Liver (tissue), 9 donors: ENCODE results near the gene ZFAND2B. TPM values are rescaled to one million over a fixed set of nuclear protein-coding genes. Genes with fewer than 3 reads are reported as not detected.

ENCODE experiments used
- DNase-seq: peaks from one replicate; pipeline ENCODE4 v3.0.0-alpha.2; 2017; ENCODE audit warnings: low spot score
- H3K27ac ChIP-seq, 2 donors: one replicate each; pipeline ENCODE4 v1.7.0; 2013; ENCODE audit warnings: inconsistent platforms in 2 of 2, low read length in 2 of 2, control low read depth in 1 of 2, low read depth in 1 of 2, mild to moderate bottlenecking in 1 of 2
- H3K27me3 ChIP-seq, 4 donors: one replicate each; pipeline versions ENCODE4 v1.6.1 to v1.7.0; 2013; ENCODE audit warnings: low read length in 3 of 4, inconsistent platforms in 1 of 4, mild to moderate bottlenecking in 1 of 4, moderate library complexity in 1 of 4; ENCODE audit not compliant: control insufficient read depth in 4 of 4, insufficient read depth in 4 of 4
- H3K36me3 ChIP-seq, 4 donors: one replicate each; pipeline versions ENCODE4 v1.6.1 to v1.7.0; 2013; ENCODE audit warnings: low read length in 3 of 4, mild to moderate bottlenecking in 3 of 4, low read depth in 1 of 4, moderate library complexity in 1 of 4; ENCODE audit not compliant: control insufficient read depth in 4 of 4, insufficient read depth in 3 of 4
- H3K4me1 ChIP-seq, 4 donors: one replicate each; pipeline versions ENCODE4 v1.6.1 to v1.7.0; 2013; ENCODE audit warnings: low read length in 3 of 4, mild to moderate bottlenecking in 3 of 4, moderate library complexity in 1 of 4; ENCODE audit not compliant: control insufficient read depth in 4 of 4, insufficient read depth in 4 of 4
- H3K4me3 ChIP-seq, 3 donors: one replicate each; pipeline versions ENCODE4 v1.6.1 to v1.7.0; 2013; ENCODE audit warnings: low read length in 3 of 3, control low read depth in 1 of 3, low read depth in 1 of 3, mild to moderate bottlenecking in 1 of 3
- H3K9ac ChIP-seq, 2 donors: one replicate each; pipeline ENCODE4 v1.7.0; 2013; ENCODE audit warnings: low read length in 2 of 2, mild to moderate bottlenecking in 2 of 2, moderate library complexity in 2 of 2, control low read depth in 1 of 2, low read depth in 1 of 2
- H3K9me3 ChIP-seq, 4 donors: one replicate each; pipeline versions ENCODE4 v1.6.1 to v1.7.0; 2013; ENCODE audit warnings: low read length in 3 of 4; ENCODE audit not compliant: control insufficient read depth in 4 of 4
- EGR1 ChIP-seq, 2 donors: IDR thresholded peaks; 2 replicates each; pipeline ENCODE4 v1.6.1; 2016 to 2018; ENCODE audit warnings: antibody characterized with exemption in 2 of 2, low read depth in 2 of 2
- FOXA1 ChIP-seq: IDR thresholded peaks from 2 replicates; pipeline ENCODE4 v1.6.1; 2016; ENCODE audit warnings: antibody characterized with exemption
- FOXA2 ChIP-seq: IDR thresholded peaks from 2 replicates; pipeline ENCODE4 v1.6.1; 2016; ENCODE audit warnings: antibody characterized with exemption
- GABPA ChIP-seq, 2 donors: IDR thresholded peaks in 1 of 2; conservative IDR thresholded peaks in 1 of 2; 2 replicates each; pipeline ENCODE4 v1.6.1; 2016; ENCODE audit warnings: antibody characterized with exemption in 2 of 2, mild to moderate bottlenecking in 1 of 2, moderate library complexity in 1 of 2
- HNF4A ChIP-seq, 2 donors: conservative IDR thresholded peaks; 2 replicates each; pipeline ENCODE4 v1.6.1; 2016; ENCODE audit warnings: antibody characterized with exemption in 2 of 2, mild to moderate bottlenecking in 2 of 2
- HNF4G ChIP-seq: IDR thresholded peaks from 2 replicates; pipeline ENCODE4 v1.6.1; 2016; ENCODE audit warnings: antibody characterized with exemption
- JUND ChIP-seq, 2 donors: IDR thresholded peaks; 2 replicates each; pipeline ENCODE4 v1.6.1; 2016; ENCODE audit warnings: antibody characterized with exemption in 2 of 2
- NR2F2 ChIP-seq: IDR thresholded peaks from 2 replicates; pipeline ENCODE4 v1.6.1; 2016; ENCODE audit warnings: antibody characterized with exemption
- RAD21 ChIP-seq, 2 donors: IDR thresholded peaks; 2 replicates each; pipeline ENCODE4 v1.6.1; 2016; ENCODE audit warnings: antibody characterized with exemption in 2 of 2, mild to moderate bottlenecking in 2 of 2
- RXRA ChIP-seq, 2 donors: IDR thresholded peaks; 2 replicates each; pipeline ENCODE4 v1.6.1; 2017 to 2018; ENCODE audit warnings: antibody characterized with exemption in 2 of 2, mild to moderate bottlenecking in 1 of 2
- SP1 ChIP-seq: IDR thresholded peaks from 2 replicates; pipeline ENCODE4 v1.6.1; 2018; ENCODE audit warnings: antibody characterized with exemption, mild to moderate bottlenecking
- TAF1 ChIP-seq: conservative IDR thresholded peaks from 2 replicates; pipeline ENCODE4 v1.6.1; 2016; ENCODE audit warnings: antibody characterized with exemption, mild to moderate bottlenecking
- YY1 ChIP-seq: IDR thresholded peaks from 2 replicates; pipeline ENCODE4 v1.6.1; 2016; ENCODE audit warnings: antibody characterized with exemption, mild to moderate bottlenecking
- WGBS: extraction: QIAGEN DNeasy Blood & Tissue Kit; methylation state at CpG from one replicate; pipeline ENCODE4 v1.1.7; 2013; 5-methylcytosine and 5-hydroxymethylcytosine counted together
- polyA plus RNA-seq, 2 donors: library from polyadenylated mRNA; stranded (reverse) in 1 of 2; unstranded in 1 of 2; fragments of 200-250 nt in 1 of 2; fragments of >200 nt in 1 of 2; fragmentation: Nextera tagmentation in 1 of 2; extraction: Ambion mirVana in 1 of 2; gene quantifications; one replicate each; pipeline versions ENCODE4 v1.2.1 to v1.2.3, GENCODE V29; 2013 to 2015
- total RNA-seq, 2 donors: library from RNA; depleted of rRNA; stranded (reverse); fragments of >200 nt; gene quantifications; one replicate each; pipeline ENCODE4 v1.2.3, GENCODE V29; 2014
- TF ChIP-seq, protein P1 (sequence below): fragments of 150-350 bp; IDR thresholded peaks from 2 replicates; pipeline ENCODE4 v1.5.1; 2017; ENCODE audit warnings: improper control_type of control experiment, low read depth, low read length; ENCODE audit not compliant: missing input control
- TF ChIP-seq, protein P2 (sequence below): IDR thresholded peaks from 2 replicates; pipeline ENCODE4 v1.6.1; 2016; ENCODE audit warnings: antibody characterized with exemption
- TF ChIP-seq, protein P3 (sequence below): IDR thresholded peaks from 2 replicates; pipeline ENCODE4 v1.6.1; 2016; ENCODE audit warnings: antibody characterized with exemption
- TF ChIP-seq, protein P4 (sequence below): IDR thresholded peaks from 2 replicates; pipeline ENCODE4 v1.6.1; 2016; ENCODE audit warnings: antibody characterized with exemption
- TF ChIP-seq, protein P5 (sequence below): IDR thresholded peaks from 2 replicates; pipeline ENCODE4 v1.6.1; 2016; ENCODE audit warnings: antibody characterized with exemption, mild to moderate bottlenecking
- donor health status: healthy.
- donor health status: healthy.
- donor health status: healthy.
- donor health status: healthy.
- donor health status: healthy.

The ZFAND2B gene
- total and polyA plus RNA-seq, 4 donors, result 19.6 to 53.8 (median 25.8) TPM

DNA sequence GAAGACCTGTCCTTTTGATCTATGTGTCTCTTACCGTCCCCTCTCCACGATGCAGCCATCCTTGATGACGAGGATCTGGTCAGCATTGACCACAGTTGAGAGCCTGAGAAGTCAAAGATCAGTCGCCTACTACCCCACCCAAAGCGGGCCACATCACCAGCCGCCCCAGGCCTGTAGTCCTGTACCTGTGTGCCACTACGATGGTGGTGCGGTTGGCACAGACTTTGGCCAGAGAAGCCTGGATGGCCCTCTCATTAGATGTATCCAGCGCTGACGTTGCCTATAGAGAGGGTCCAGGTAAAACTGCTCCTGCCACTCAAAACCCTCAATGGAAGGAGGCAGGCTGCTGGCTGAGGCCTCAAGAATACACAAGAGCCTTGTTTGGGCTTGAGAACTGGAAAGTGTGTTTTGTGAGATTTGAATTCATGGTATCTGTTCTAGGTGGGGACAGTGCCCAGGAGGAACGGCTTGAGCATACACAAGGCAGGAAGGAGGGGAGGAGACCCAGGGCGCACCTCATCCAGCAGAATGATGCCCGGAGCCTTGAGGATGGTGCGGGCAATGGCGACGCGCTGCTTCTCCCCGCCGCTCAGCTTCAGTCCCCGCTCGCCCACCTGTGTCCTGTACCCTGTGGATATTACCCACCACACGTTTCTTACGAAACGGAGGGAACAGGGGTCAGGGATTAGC lies 3.8 kb downstream of the ZFAND2B start:
- H3K4me1 ChIP-seq, result peaks cover 3 to 26% (median 23%) of the 10 kb centered on the region in 4 donors
- no peak for TF ChIP-seq RXRA (IDR thresholded peaks at IDR 0.05)
- TF ChIP-seq TAF1, result no peak
- TF ChIP-seq SP1, result no peak
- TF ChIP-seq, protein P1, sequence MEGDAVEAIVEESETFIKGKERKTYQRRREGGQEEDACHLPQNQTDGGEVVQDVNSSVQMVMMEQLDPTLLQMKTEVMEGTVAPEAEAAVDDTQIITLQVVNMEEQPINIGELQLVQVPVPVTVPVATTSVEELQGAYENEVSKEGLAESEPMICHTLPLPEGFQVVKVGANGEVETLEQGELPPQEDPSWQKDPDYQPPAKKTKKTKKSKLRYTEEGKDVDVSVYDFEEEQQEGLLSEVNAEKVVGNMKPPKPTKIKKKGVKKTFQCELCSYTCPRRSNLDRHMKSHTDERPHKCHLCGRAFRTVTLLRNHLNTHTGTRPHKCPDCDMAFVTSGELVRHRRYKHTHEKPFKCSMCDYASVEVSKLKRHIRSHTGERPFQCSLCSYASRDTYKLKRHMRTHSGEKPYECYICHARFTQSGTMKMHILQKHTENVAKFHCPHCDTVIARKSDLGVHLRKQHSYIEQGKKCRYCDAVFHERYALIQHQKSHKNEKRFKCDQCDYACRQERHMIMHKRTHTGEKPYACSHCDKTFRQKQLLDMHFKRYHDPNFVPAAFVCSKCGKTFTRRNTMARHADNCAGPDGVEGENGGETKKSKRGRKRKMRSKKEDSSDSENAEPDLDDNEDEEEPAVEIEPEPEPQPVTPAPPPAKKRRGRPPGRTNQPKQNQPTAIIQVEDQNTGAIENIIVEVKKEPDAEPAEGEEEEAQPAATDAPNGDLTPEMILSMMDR, result no peak
- no peak for TF ChIP-seq NR2F2
- no peak for TF ChIP-seq JUND (IDR thresholded peaks at IDR 0.05)
- no peak for TF ChIP-seq HNF4G
- no peak for TF ChIP-seq EGR1 (IDR thresholded peaks at IDR 0.05; ENCODE audit: low read depth in 2 of 2)
- TF ChIP-seq, protein P2, sequence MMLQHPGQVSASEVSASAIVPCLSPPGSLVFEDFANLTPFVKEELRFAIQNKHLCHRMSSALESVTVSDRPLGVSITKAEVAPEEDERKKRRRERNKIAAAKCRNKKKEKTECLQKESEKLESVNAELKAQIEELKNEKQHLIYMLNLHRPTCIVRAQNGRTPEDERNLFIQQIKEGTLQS, result no peak
- no peak for TF ChIP-seq GABPA (IDR thresholded peaks at IDR 0.05 in 1 of 2, conservative IDR thresholded peaks at IDR 0.05 in 1 of 2)
- no peak for TF ChIP-seq RAD21 (IDR thresholded peaks at IDR 0.05)
- TF ChIP-seq, protein P3, sequence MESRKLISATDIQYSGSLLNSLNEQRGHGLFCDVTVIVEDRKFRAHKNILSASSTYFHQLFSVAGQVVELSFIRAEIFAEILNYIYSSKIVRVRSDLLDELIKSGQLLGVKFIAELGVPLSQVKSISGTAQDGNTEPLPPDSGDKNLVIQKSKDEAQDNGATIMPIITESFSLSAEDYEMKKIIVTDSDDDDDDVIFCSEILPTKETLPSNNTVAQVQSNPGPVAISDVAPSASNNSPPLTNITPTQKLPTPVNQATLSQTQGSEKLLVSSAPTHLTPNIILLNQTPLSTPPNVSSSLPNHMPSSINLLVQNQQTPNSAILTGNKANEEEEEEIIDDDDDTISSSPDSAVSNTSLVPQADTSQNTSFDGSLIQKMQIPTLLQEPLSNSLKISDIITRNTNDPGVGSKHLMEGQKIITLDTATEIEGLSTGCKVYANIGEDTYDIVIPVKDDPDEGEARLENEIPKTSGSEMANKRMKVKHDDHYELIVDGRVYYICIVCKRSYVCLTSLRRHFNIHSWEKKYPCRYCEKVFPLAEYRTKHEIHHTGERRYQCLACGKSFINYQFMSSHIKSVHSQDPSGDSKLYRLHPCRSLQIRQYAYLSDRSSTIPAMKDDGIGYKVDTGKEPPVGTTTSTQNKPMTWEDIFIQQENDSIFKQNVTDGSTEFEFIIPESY, result no peak
- TF ChIP-seq HNF4A (conservative IDR thresholded peaks at IDR 0.05), result no peak
- TF ChIP-seq, protein P4, sequence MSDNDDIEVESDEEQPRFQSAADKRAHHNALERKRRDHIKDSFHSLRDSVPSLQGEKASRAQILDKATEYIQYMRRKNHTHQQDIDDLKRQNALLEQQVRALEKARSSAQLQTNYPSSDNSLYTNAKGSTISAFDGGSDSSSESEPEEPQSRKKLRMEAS, result no peak
- TF ChIP-seq FOXA1, result no peak
- no peak for TF ChIP-seq YY1
- TF ChIP-seq, protein P5, sequence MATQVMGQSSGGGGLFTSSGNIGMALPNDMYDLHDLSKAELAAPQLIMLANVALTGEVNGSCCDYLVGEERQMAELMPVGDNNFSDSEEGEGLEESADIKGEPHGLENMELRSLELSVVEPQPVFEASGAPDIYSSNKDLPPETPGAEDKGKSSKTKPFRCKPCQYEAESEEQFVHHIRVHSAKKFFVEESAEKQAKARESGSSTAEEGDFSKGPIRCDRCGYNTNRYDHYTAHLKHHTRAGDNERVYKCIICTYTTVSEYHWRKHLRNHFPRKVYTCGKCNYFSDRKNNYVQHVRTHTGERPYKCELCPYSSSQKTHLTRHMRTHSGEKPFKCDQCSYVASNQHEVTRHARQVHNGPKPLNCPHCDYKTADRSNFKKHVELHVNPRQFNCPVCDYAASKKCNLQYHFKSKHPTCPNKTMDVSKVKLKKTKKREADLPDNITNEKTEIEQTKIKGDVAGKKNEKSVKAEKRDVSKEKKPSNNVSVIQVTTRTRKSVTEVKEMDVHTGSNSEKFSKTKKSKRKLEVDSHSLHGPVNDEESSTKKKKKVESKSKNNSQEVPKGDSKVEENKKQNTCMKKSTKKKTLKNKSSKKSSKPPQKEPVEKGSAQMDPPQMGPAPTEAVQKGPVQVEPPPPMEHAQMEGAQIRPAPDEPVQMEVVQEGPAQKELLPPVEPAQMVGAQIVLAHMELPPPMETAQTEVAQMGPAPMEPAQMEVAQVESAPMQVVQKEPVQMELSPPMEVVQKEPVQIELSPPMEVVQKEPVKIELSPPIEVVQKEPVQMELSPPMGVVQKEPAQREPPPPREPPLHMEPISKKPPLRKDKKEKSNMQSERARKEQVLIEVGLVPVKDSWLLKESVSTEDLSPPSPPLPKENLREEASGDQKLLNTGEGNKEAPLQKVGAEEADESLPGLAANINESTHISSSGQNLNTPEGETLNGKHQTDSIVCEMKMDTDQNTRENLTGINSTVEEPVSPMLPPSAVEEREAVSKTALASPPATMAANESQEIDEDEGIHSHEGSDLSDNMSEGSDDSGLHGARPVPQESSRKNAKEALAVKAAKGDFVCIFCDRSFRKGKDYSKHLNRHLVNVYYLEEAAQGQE, result no peak
- TF ChIP-seq FOXA2, result no peak
- H3K9me3 ChIP-seq, result no peaks in the 10 kb centered on the region
- no peak overlapping the region for H3K9ac ChIP-seq
- no peak overlapping the region for H3K4me3 ChIP-seq
- no peaks in the 10 kb centered on the region for H3K27me3 ChIP-seq
- 95% methylated on average over 24 of the region's 24 CpGs for whole genome bisulfite sequencing
- peak; percentile 27 for DNase-seq
- H3K27ac ChIP-seq, result no peak overlapping the region
- peaks cover 11 to 37% (median 15%) of the 10 kb centered on the region in 4 donors for H3K36me3 ChIP-seq
